Ishikawa (cell line): ENCODE data around the gene TTC9.

ENCODE experiments used
- CEBPB ChIP-seq: IDR thresholded peaks from 2 replicates; pipeline ENCODE4 v1.6.1; 2012
- CREB1 ChIP-seq: IDR thresholded peaks from 2 replicates; pipeline ENCODE4 v1.6.1; 2012; ENCODE audit warnings: low read depth
- EGR1 ChIP-seq: IDR thresholded peaks from 2 replicates; pipeline ENCODE4 v1.6.1; 2012
- EP300 ChIP-seq: IDR thresholded peaks from 2 replicates; pipeline ENCODE4 v1.6.1; 2012; ENCODE audit warnings: borderline replicate concordance
- FOXM1 ChIP-seq: IDR thresholded peaks from 2 replicates; pipeline ENCODE4 v1.6.1; 2012; ENCODE audit warnings: low read depth, borderline replicate concordance
- MAX ChIP-seq: IDR thresholded peaks from 2 replicates; pipeline ENCODE4 v1.6.1; 2012
- NFIC ChIP-seq: IDR thresholded peaks from 2 replicates; pipeline ENCODE4 v1.6.1; 2012
- RAD21 ChIP-seq: IDR thresholded peaks from 2 replicates; pipeline ENCODE4 v1.6.1; 2012; ENCODE audit warnings: low read depth
- REST ChIP-seq: IDR thresholded peaks from 2 replicates; pipeline ENCODE4 v1.6.1; 2012; ENCODE audit warnings: low read depth, mild to moderate bottlenecking
- TAF1 ChIP-seq: IDR thresholded peaks from 2 replicates; pipeline ENCODE4 v1.6.1; 2012; ENCODE audit warnings: low read depth, mild to moderate bottlenecking
- TCF12 ChIP-seq: IDR thresholded peaks from 2 replicates; pipeline ENCODE4 v1.6.1; 2012; ENCODE audit warnings: low read depth
- TEAD4 ChIP-seq: IDR thresholded peaks from 2 replicates; pipeline ENCODE4 v1.6.1; 2012
- USF1 ChIP-seq: IDR thresholded peaks from 2 replicates; pipeline ENCODE4 v1.6.1; 2012
- YY1 ChIP-seq: IDR thresholded peaks from 2 replicates; pipeline ENCODE4 v1.6.1; 2012; ENCODE audit warnings: low read depth
- ZBTB7A ChIP-seq: IDR thresholded peaks from 2 replicates; pipeline ENCODE4 v1.6.1; 2012; ENCODE audit warnings: low read depth

Gene TTC9

GRCh38 chr14:70616646-70617045 lies 25.1 kb upstream of the TTC9 start:
- TF ChIP-seq CEBPB: no peak
- no peak for TF ChIP-seq EGR1
- no peak for TF ChIP-seq CREB1
- no peak for TF ChIP-seq REST
- TF ChIP-seq MAX: no peak
- no peak for TF ChIP-seq YY1
- TF ChIP-seq EP300: no peak
- TF ChIP-seq FOXM1: no peak
- TF ChIP-seq NFIC: no peak
- TF ChIP-seq TCF12: no peak
- TF ChIP-seq ZBTB7A: no peak
- no peak for TF ChIP-seq TAF1
- TF ChIP-seq RAD21: no peak
- TF ChIP-seq USF1: no peak

GRCh38 chr14:70618314-70618713 lies 23.4 kb upstream of the TTC9 start:
- TF ChIP-seq MAX (no peak), TEAD4 (no peak), USF1 (no peak), REST (no peak), FOXM1 (no peak), CEBPB (no peak), CREB1 (no peak), EP300 (no peak), TAF1 (no peak), EGR1 (no peak), NFIC (no peak), TCF12 (no peak), ZBTB7A (no peak), YY1 (no peak), RAD21 (no peak)

GRCh38 chr14:70619708-70620107 lies 22.0 kb upstream of the TTC9 start:
- TF ChIP-seq USF1 (no peak), CREB1 (no peak), TEAD4 (no peak), FOXM1 (no peak), EP300 (no peak)

GRCh38 chr14:70622111-70622712 lies 19.5 kb upstream of the TTC9 start:
- TF ChIP-seq TCF12 (no peak), FOXM1 (no peak), RAD21 (peak; percentile 90), USF1 (no peak), CREB1 (no peak), ZBTB7A (no peak)

- TF ChIP-seq TEAD4: no peak
- no peak for TF ChIP-seq ZBTB7A
- TF ChIP-seq TCF12: no peak
- no peak for TF ChIP-seq FOXM1
- no peak for TF ChIP-seq EGR1
- no peak for TF ChIP-seq EP300
- no peak for TF ChIP-seq CEBPB
- no peak for TF ChIP-seq YY1
- TF ChIP-seq REST: no peak
- no peak for TF ChIP-seq NFIC
- TF ChIP-seq TAF1: no peak
- no peak for TF ChIP-seq MAX
- no peak for TF ChIP-seq CREB1
- no peak for TF ChIP-seq USF1
- no peak for TF ChIP-seq RAD21
Observed at GRCh38 chr14:70624972-70625371, 16.7 kb upstream of the TTC9 start.
